Measurements from ENCODE around the gene SMKR1.
"Not testable (repeated sequence)": the region's sequence is repeated elsewhere in the genome, so short reads cannot be mapped to it uniquely, and the experiment has no call there.

SMKR1 gene

GRCh38 chr7:129489491-129489890 lies 12.8 kb upstream of the SMKR1 start:
- DNase-seq = no peak

- DNase-seq = no peak
These were observed 9.9 kb upstream of the SMKR1 start for GRCh38 chr7:129492391-129492790.

- DNase-seq = no peak
These were observed 8.8 kb upstream of the SMKR1 start for GRCh38 chr7:129493555-129493954.

- no peak for DNase-seq
These were observed 8.3 kb upstream of the SMKR1 start for GRCh38 chr7:129494041-129494440.

GRCh38 chr7:129495987-129496386 lies 6.3 kb upstream of the SMKR1 start:
- no peak for DNase-seq

- DNase-seq = no peak
These were observed 5.7 kb upstream of the SMKR1 start for GRCh38 chr7:129496653-129497052.

- DNase-seq = no peak
These were observed 5.2 kb upstream of the SMKR1 start for GRCh38 chr7:129497156-129497555.

GRCh38 chr7:129498021-129498420 lies 4.3 kb upstream of the SMKR1 start:
- no peak for DNase-seq

- no peak for DNase-seq
These were observed 2.3 kb upstream of the SMKR1 start for GRCh38 chr7:129499999-129500398.

- no peak for DNase-seq
These were observed 666 bp downstream of the SMKR1 start for GRCh38 chr7:129502708-129503685.

GRCh38 chr7:129503725-129504124 lies 1.4 kb downstream of the SMKR1 start:
- DNase-seq = no peak

- DNase-seq = no peak
These were observed 9.9 kb downstream of the SMKR1 start for GRCh38 chr7:129512192-129512591.

- DNase-seq = no peak
These were observed 11.2 kb downstream of the SMKR1 start for GRCh38 chr7:129513546-129513945.

- DNase-seq = no peak
These were observed 12.4 kb downstream of the SMKR1 start for GRCh38 chr7:129514683-129515082.

GRCh38 chr7:129515381-129515780 lies 13.1 kb downstream of the SMKR1 start:
- no peak for DNase-seq

- DNase-seq = no peak
These were observed 15.6 kb downstream of the SMKR1 start for GRCh38 chr7:129517931-129518330.

- DNase-seq = no peak
These were observed 17.1 kb downstream of the SMKR1 start for GRCh38 chr7:129519464-129519863.

GRCh38 chr7:129522088-129522970 lies 20.0 kb downstream of the SMKR1 start:
- no peak for DNase-seq

- no peak for DNase-seq
These were observed 20.6 kb downstream of the SMKR1 start for GRCh38 chr7:129522971-129523340.

- no peak for DNase-seq
These were observed 21.6 kb downstream of the SMKR1 start for GRCh38 chr7:129523924-129524323.

GRCh38 chr7:129524405-129524804 lies 22.1 kb downstream of the SMKR1 start:
- not testable (repeated sequence) for DNase-seq

- DNase-seq = no peak
These were observed 23.0 kb downstream of the SMKR1 start for GRCh38 chr7:129525225-129525862.

- no peak for DNase-seq
These were observed 27.3 kb downstream of the SMKR1 start for GRCh38 chr7:129529643-129530042.

Data from activated T-cell treated with anti-CD3 and anti-CD28 coated beads, Interleukin-2, amount 50 U/mL, for 1 hour (primary cell).